IPS-20b (cell line): Measurements from ENCODE around the gene CCNE1.
"Not testable (repeated sequence)": the region's sequence is repeated elsewhere in the genome, so short reads cannot be mapped to it uniquely, and the experiment has no call there.

Experiments used
- H3K27ac ChIP-seq: one replicate; pipeline ENCODE4 v1.5.1; 2013; ENCODE audit warnings: low read length
- H3K27me3 ChIP-seq: 2 replicates; pipeline ENCODE4 v1.6.1; 2013; ENCODE audit warnings: mild to moderate bottlenecking, low read length, inconsistent platforms; ENCODE audit not compliant: insufficient read depth
- H3K36me3 ChIP-seq: 2 replicates; pipeline ENCODE4 v1.6.1; 2013; ENCODE audit warnings: low read depth, mild to moderate bottlenecking, inconsistent platforms, low read length, moderate library complexity; ENCODE audit not compliant: insufficient read depth
- H3K4me1 ChIP-seq: 2 replicates; pipeline ENCODE4 v1.6.1; 2013; ENCODE audit warnings: mild to moderate bottlenecking, control low read depth, inconsistent platforms, low read length, moderate library complexity; ENCODE audit not compliant: insufficient read depth
- H3K4me3 ChIP-seq: 2 replicates; pipeline ENCODE4 v1.5.1; 2013; ENCODE audit warnings: mild to moderate bottlenecking, low read length, inconsistent platforms
- H3K9ac ChIP-seq: 2 replicates; pipeline ENCODE4 v1.6.1; 2013; ENCODE audit warnings: low read depth, mild to moderate bottlenecking, inconsistent platforms, low read length, moderate library complexity
- H3K9me3 ChIP-seq: 2 replicates; pipeline ENCODE4 v1.6.1; 2013; ENCODE audit warnings: mild to moderate bottlenecking, low read depth, low read length, inconsistent platforms; ENCODE audit not compliant: insufficient read depth

Gene CCNE1

GRCh38 chr19:29823581-29824330 lies 12.0 kb downstream of the CCNE1 start:
- no peaks in the 10 kb centered on the region for H3K27me3 ChIP-seq
- peaks cover 60% of the 10 kb centered on the region for H3K36me3 ChIP-seq
- H3K9ac ChIP-seq = no peak overlapping the region
- H3K4me1 ChIP-seq = no peaks in the 10 kb centered on the region
- no peaks in the 10 kb centered on the region for H3K9me3 ChIP-seq
- H3K27ac ChIP-seq = no peak overlapping the region
- no peak overlapping the region for H3K4me3 ChIP-seq

- H3K36me3 ChIP-seq = peaks cover 45% of the 10 kb centered on the region
- H3K27ac ChIP-seq, H3K4me3 ChIP-seq, H3K27me3 ChIP-seq, H3K9ac ChIP-seq, H3K4me1 ChIP-seq, H3K9me3 ChIP-seq: not testable (repeated sequence)
These were observed 13.5 kb downstream of the CCNE1 start for GRCh38 chr19:29825263-29825662.

- Histone ChIP-seq H3K36me3 (no peaks in the 10 kb centered on the region), H3K4me1 (no peaks in the 10 kb centered on the region), H3K4me3 (no peak overlapping the region), H3K9ac (no peak overlapping the region), H3K9me3 (no peaks in the 10 kb centered on the region), H3K27ac (no peak overlapping the region), H3K27me3 (no peaks in the 10 kb centered on the region)
These were observed 19.3 kb downstream of the CCNE1 start for GRCh38 chr19:29831041-29831548.

GRCh38 chr19:29831686-29832085 lies 19.9 kb downstream of the CCNE1 start:
- Histone ChIP-seq H3K9ac (no peak overlapping the region), H3K36me3 (no peaks in the 10 kb centered on the region), H3K4me1 (no peaks in the 10 kb centered on the region), H3K27me3 (no peaks in the 10 kb centered on the region), H3K4me3 (no peak overlapping the region), H3K27ac (no peak overlapping the region), H3K9me3 (no peaks in the 10 kb centered on the region)

GRCh38 chr19:29832801-29833200 lies 21.0 kb downstream of the CCNE1 start:
- H3K27me3 ChIP-seq = no peaks in the 10 kb centered on the region

GRCh38 chr19:29833614-29834261 lies 21.9 kb downstream of the CCNE1 start:
- no peaks in the 10 kb centered on the region for H3K27me3 ChIP-seq
- H3K9ac ChIP-seq = no peak overlapping the region
- no peak overlapping the region for H3K27ac ChIP-seq
- no peaks in the 10 kb centered on the region for H3K9me3 ChIP-seq
- H3K36me3 ChIP-seq = no peaks in the 10 kb centered on the region
- no peaks in the 10 kb centered on the region for H3K4me1 ChIP-seq
- H3K4me3 ChIP-seq = no peak overlapping the region

More at GRCh38 chr19:29832801-29833200, 21.0 kb downstream of the CCNE1 start:
- Histone ChIP-seq H3K27ac (no peak overlapping the region), H3K9ac (no peak overlapping the region), H3K4me3 (no peak overlapping the region), H3K9me3 (no peaks in the 10 kb centered on the region), H3K36me3 (no peaks in the 10 kb centered on the region), H3K4me1 (no peaks in the 10 kb centered on the region)

GRCh38 chr19:29834991-29835846 lies 23.4 kb downstream of the CCNE1 start:
- no peak overlapping the region for H3K4me3 ChIP-seq
- no peaks in the 10 kb centered on the region for H3K27me3 ChIP-seq
- H3K9ac ChIP-seq = no peak overlapping the region
- H3K9me3 ChIP-seq = no peaks in the 10 kb centered on the region
- no peaks in the 10 kb centered on the region; the same call in 1 of the 2 replicates for H3K4me1 ChIP-seq
- H3K36me3 ChIP-seq = no peaks in the 10 kb centered on the region
- no peak overlapping the region for H3K27ac ChIP-seq

GRCh38 chr19:29836409-29836825 lies 24.6 kb downstream of the CCNE1 start:
- Histone ChIP-seq H3K9me3 (no peaks in the 10 kb centered on the region), H3K4me3 (no peak overlapping the region), H3K36me3 (no peaks in the 10 kb centered on the region), H3K4me1 (no peaks in the 10 kb centered on the region; the same call in 1 of the 2 replicates), H3K27ac (no peak overlapping the region), H3K27me3 (no peaks in the 10 kb centered on the region), H3K9ac (no peak overlapping the region)

GRCh38 chr19:29837448-29837981 lies 25.7 kb downstream of the CCNE1 start:
- Histone ChIP-seq H3K4me3 (no peak overlapping the region), H3K27ac (no peak overlapping the region), H3K4me1 (no peaks in the 10 kb centered on the region; the same call in 1 of the 2 replicates), H3K27me3 (peaks cover 8% of the 10 kb centered on the region), H3K9me3 (no peaks in the 10 kb centered on the region), H3K36me3 (no peaks in the 10 kb centered on the region), H3K9ac (no peak overlapping the region)

GRCh38 chr19:29837996-29838395 lies 26.2 kb downstream of the CCNE1 start:
- Histone ChIP-seq H3K27ac (no peak overlapping the region), H3K36me3 (no peaks in the 10 kb centered on the region), H3K4me3 (no peak overlapping the region), H3K9ac (no peak overlapping the region), H3K27me3 (peaks cover 13% of the 10 kb centered on the region), H3K4me1 (no peaks in the 10 kb centered on the region; the same call in 1 of the 2 replicates), H3K9me3 (no peaks in the 10 kb centered on the region)
